ENCODE measurements around the gene PPP1R36.

Gene PPP1R36

DNA sequence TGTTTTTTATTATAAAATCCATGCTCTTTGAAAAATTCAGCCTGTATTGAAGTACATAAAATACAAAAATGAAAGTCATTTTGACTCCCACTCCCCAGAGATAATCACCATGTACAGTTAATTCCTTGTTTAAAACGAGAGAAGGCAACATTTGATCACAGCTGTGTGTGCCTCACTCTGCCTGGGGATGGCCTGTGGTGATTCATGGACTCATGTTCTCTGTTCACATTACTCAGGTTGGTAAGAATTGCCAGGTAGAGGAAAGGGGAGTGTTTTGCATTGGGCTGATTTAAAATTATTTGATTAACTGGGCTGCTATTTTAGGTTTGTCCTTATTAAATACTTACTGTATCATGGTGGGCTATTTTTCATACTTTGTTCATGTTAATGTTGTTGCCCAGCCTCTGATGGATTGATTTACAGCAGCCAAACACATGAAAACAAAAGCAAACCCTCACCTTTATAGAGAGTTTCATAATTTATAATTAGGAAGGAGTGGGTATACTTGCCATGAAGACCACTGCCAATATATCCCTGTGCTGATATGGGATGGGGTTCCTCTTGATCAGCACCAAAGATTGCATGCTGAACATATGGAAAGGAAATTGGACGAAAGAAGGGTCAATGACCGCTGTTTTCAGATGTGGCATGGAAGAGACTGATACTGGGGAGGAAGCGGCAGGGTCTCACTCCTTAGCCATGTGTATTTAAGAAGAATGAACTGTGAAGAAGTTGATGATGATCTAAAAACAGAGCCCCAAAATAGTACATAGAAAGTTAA lies 42.2 kb upstream of the PPP1R36 start:
- Histone ChIP-seq H2AFZ (ENCODE audit: low read depth, low read length, severe bottlenecking) (no peak overlapping the region), H3K4me2 (ENCODE audit: low read depth, low read length, poor library complexity, severe bottlenecking) (peak overlapping the region; percentile 76), H3K9me2 (replicated peaks; ENCODE audit: insufficient read depth, low read length) (no peaks in the 10 kb centered on the region), H3F3A (ENCODE audit: insufficient read depth) (peaks cover 56% of the 10 kb centered on the region), H3K9ac (ENCODE audit: low read length) (peak overlapping the region; percentile 99), H3K79me2 (ENCODE audit: insufficient read depth, low read length) (peaks cover 86% of the 10 kb centered on the region), H3K9me3 (ENCODE audit: insufficient read depth, low read length) (no peaks in the 10 kb centered on the region), H3K27me3 (ENCODE audit: low read length) (no peaks in the 10 kb centered on the region), H3K4me3 (ENCODE audit: insufficient read depth, low read length, poor library complexity, severe bottlenecking) (peak overlapping the region; percentile 78), H3K36me3 (ENCODE audit: low read length) (peaks cover 9% of the 10 kb centered on the region), H4K20me1 (ENCODE audit: low read depth, low read length) (peaks cover 17% of the 10 kb centered on the region), H3K27ac (ENCODE audit: low read depth, low read length) (peak overlapping the region; percentile 99)
- TF ChIP-seq EZH2phosphoT487 (conservative IDR thresholded peaks at IDR 0.05; ENCODE audit: low read length), result no peak
- TF ChIP-seq, protein P1, sequence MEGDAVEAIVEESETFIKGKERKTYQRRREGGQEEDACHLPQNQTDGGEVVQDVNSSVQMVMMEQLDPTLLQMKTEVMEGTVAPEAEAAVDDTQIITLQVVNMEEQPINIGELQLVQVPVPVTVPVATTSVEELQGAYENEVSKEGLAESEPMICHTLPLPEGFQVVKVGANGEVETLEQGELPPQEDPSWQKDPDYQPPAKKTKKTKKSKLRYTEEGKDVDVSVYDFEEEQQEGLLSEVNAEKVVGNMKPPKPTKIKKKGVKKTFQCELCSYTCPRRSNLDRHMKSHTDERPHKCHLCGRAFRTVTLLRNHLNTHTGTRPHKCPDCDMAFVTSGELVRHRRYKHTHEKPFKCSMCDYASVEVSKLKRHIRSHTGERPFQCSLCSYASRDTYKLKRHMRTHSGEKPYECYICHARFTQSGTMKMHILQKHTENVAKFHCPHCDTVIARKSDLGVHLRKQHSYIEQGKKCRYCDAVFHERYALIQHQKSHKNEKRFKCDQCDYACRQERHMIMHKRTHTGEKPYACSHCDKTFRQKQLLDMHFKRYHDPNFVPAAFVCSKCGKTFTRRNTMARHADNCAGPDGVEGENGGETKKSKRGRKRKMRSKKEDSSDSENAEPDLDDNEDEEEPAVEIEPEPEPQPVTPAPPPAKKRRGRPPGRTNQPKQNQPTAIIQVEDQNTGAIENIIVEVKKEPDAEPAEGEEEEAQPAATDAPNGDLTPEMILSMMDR (IDR thresholded peaks at IDR 0.05; ENCODE audit: insufficient read depth, low read length, poor library complexity, severe bottlenecking), result no peak

GRCh38 chr14:64508215-64508776 lies 41.5 kb upstream of the PPP1R36 start:
- Histone ChIP-seq H3K36me3 (ENCODE audit: low read length) (peaks cover 15% of the 10 kb centered on the region), H2AFZ (ENCODE audit: low read depth, low read length, severe bottlenecking) (no peak overlapping the region), H3K4me3 (ENCODE audit: insufficient read depth, low read length, poor library complexity, severe bottlenecking) (peak overlapping the region; percentile 78), H3K27ac (ENCODE audit: low read depth, low read length) (peak overlapping the region; percentile 99), H4K20me1 (ENCODE audit: low read depth, low read length) (peaks cover 25% of the 10 kb centered on the region), H3K9ac (ENCODE audit: low read length) (peak overlapping the region; percentile 99), H3K79me2 (ENCODE audit: insufficient read depth, low read length) (peaks cover 87% of the 10 kb centered on the region), H3F3A (ENCODE audit: insufficient read depth) (peaks cover 49% of the 10 kb centered on the region), H3K9me2 (replicated peaks; ENCODE audit: insufficient read depth, low read length) (no peaks in the 10 kb centered on the region), H3K9me3 (ENCODE audit: insufficient read depth, low read length) (no peaks in the 10 kb centered on the region), H3K4me2 (ENCODE audit: low read depth, low read length, poor library complexity, severe bottlenecking) (peak overlapping the region; percentile 76), H3K27me3 (ENCODE audit: low read length) (no peaks in the 10 kb centered on the region)
- no peak for TF ChIP-seq EZH2phosphoT487 (conservative IDR thresholded peaks at IDR 0.05; ENCODE audit: low read length)
- TF ChIP-seq, protein P1 (IDR thresholded peaks at IDR 0.05; ENCODE audit: insufficient read depth, low read length, poor library complexity, severe bottlenecking), result no peak

- Histone ChIP-seq H4K20me1 (ENCODE audit: low read depth, low read length) (peaks cover 30% of the 10 kb centered on the region), H3K79me2 (ENCODE audit: insufficient read depth, low read length) (peaks cover 94% of the 10 kb centered on the region), H2AFZ (ENCODE audit: low read depth, low read length, severe bottlenecking) (no peak overlapping the region), H3F3A (ENCODE audit: insufficient read depth) (peaks cover 46% of the 10 kb centered on the region), H3K9ac (ENCODE audit: low read length) (peak overlapping the region; percentile 99), H3K27ac (ENCODE audit: low read depth, low read length) (peak overlapping the region; percentile 99), H3K27me3 (ENCODE audit: low read length) (no peaks in the 10 kb centered on the region), H3K9me3 (ENCODE audit: insufficient read depth, low read length) (no peaks in the 10 kb centered on the region), H3K4me2 (ENCODE audit: low read depth, low read length, poor library complexity, severe bottlenecking) (peak overlapping the region; percentile 76), H3K36me3 (ENCODE audit: low read length) (peaks cover 15% of the 10 kb centered on the region), H3K4me3 (ENCODE audit: insufficient read depth, low read length, poor library complexity, severe bottlenecking) (peak overlapping the region; percentile 9), H3K9me2 (replicated peaks; ENCODE audit: insufficient read depth, low read length) (no peaks in the 10 kb centered on the region)
- no peak for TF ChIP-seq EZH2phosphoT487 (conservative IDR thresholded peaks at IDR 0.05; ENCODE audit: low read length)
- TF ChIP-seq, protein P1 (IDR thresholded peaks at IDR 0.05; ENCODE audit: insufficient read depth, low read length, poor library complexity, severe bottlenecking), result no peak
Measured at GRCh38 chr14:64509036-64509435, 40.7 kb upstream of the PPP1R36 start.
